ENCODE data around the gene SULT4A1.

DNA sequence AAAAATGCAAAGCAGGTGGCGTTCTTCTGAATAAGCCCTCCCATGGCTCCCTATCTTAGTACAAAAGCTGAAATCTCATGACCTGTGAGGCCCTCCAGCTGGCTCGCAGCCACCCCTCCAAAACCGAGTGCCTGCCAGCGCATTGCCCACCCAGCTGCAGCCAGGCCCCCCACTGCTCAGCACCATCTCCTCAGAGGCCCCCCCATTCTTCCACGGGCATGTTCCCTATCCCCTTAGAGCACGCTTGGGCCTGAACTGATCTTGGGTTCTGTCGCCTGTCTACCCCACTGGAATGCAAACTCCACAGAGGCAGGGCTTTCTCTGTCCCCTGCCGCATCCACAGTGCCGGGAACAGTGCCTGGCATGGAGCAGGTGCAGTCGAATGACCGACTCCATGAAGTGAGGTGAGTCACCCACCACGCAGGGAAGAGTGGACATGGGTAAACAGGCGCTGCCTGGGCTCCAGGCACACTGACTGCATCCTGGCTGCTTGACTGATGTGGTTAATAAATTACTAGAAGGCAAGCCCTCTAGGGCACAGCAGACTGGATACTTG, 38.9 kb downstream of the SULT4A1 start:
- TF ChIP-seq, protein P1, sequence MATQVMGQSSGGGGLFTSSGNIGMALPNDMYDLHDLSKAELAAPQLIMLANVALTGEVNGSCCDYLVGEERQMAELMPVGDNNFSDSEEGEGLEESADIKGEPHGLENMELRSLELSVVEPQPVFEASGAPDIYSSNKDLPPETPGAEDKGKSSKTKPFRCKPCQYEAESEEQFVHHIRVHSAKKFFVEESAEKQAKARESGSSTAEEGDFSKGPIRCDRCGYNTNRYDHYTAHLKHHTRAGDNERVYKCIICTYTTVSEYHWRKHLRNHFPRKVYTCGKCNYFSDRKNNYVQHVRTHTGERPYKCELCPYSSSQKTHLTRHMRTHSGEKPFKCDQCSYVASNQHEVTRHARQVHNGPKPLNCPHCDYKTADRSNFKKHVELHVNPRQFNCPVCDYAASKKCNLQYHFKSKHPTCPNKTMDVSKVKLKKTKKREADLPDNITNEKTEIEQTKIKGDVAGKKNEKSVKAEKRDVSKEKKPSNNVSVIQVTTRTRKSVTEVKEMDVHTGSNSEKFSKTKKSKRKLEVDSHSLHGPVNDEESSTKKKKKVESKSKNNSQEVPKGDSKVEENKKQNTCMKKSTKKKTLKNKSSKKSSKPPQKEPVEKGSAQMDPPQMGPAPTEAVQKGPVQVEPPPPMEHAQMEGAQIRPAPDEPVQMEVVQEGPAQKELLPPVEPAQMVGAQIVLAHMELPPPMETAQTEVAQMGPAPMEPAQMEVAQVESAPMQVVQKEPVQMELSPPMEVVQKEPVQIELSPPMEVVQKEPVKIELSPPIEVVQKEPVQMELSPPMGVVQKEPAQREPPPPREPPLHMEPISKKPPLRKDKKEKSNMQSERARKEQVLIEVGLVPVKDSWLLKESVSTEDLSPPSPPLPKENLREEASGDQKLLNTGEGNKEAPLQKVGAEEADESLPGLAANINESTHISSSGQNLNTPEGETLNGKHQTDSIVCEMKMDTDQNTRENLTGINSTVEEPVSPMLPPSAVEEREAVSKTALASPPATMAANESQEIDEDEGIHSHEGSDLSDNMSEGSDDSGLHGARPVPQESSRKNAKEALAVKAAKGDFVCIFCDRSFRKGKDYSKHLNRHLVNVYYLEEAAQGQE (IDR thresholded peaks at IDR 0.05; ENCODE audit: insufficient read depth in 1 of 2, low read depth in 2 of 2, low read length in 2 of 2) = no peak
- no peak for TF ChIP-seq SIN3A (IDR thresholded peaks at IDR 0.05; ENCODE audit: borderline replicate concordance, insufficient read depth, low read length)

All from PFSK-1 (cell line).